Naive thymus-derived CD8-positive, alpha-beta T cell (primary cell): ENCODE results near the gene ABCG1. TPM values are rescaled to one million over a fixed set of nuclear protein-coding genes. Genes with fewer than 3 reads are reported as not detected.
A peak's percentile ranks its signal among the peaks of the same experiment; 100 is the strongest.
"Not testable (repeated sequence)": the region's sequence is repeated elsewhere in the genome, so short reads cannot be mapped to it uniquely, and the experiment has no call there.

ENCODE experiments used
- ATAC-seq, 2 donors: fragments of 150-1000 bp; cut with Tn5 transposase in 1 of 2; sonication (Bioruptor Pico), chemical (Tn5 transposase) in 1 of 2; 1 replicate in 1 of 2; 2 replicates in 1 of 2; pipeline ENCODE4 v1.10.0; 2021; ENCODE audit warnings: mild to moderate bottlenecking in 2 of 2, moderate library complexity in 2 of 2
- POLR2A ChIA-PET: fragments of 350-600 bp; sonication (Branson Sonifier 250); formaldehyde crosslinking; loops from one replicate; lab custom pipeline; 2021; ENCODE audit warnings: antibody characterized with exemption; lab: Charles Lee
- DNase-seq, 10 donors: peaks; one replicate each; pipeline versions ENCODE4 v3.0.0 to v3.0.0-alpha.2; 2020 to 2022
- H3K27ac Mint-ChIP-seq, 10 donors: one replicate each; pipeline ENCODE4 v1.8.0; 2020 to 2022; ENCODE audit warnings: mild to moderate bottlenecking in 10 of 10, mixed read lengths in 10 of 10, moderate library complexity in 4 of 10, inconsistent platforms in 1 of 10
- H3K27me3 Mint-ChIP-seq, 5 donors: one replicate each; pipeline ENCODE4 v1.8.0; 2021 to 2022; ENCODE audit warnings: mixed read lengths in 5 of 5
- H3K36me3 Mint-ChIP-seq, 3 donors: one replicate each; pipeline ENCODE4 v1.8.0; 2020 to 2022; ENCODE audit warnings: mixed read lengths in 3 of 3, mild to moderate bottlenecking in 2 of 3, inconsistent platforms in 1 of 3
- H3K4me1 Mint-ChIP-seq, 4 donors: one replicate each; pipeline ENCODE4 v1.8.0; 2021 to 2022; ENCODE audit warnings: mixed read lengths in 4 of 4
- H3K4me3 Mint-ChIP-seq, 10 donors: one replicate each; pipeline ENCODE4 v1.8.0; 2020 to 2022; ENCODE audit warnings: mild to moderate bottlenecking in 10 of 10, mixed read lengths in 10 of 10, moderate library complexity in 6 of 10, inconsistent platforms in 1 of 10
- H3K9me3 Mint-ChIP-seq, 9 donors: one replicate each; pipeline ENCODE4 v1.8.0; 2020 to 2022; ENCODE audit warnings: mixed read lengths in 9 of 9, mild to moderate bottlenecking in 3 of 9, inconsistent platforms in 1 of 9, moderate library complexity in 1 of 9
- polyA plus RNA-seq, 3 donors: library from polyadenylated mRNA; unstranded; fragments of 300-500 nt; fragmentation: Illumina TruSeq; gene quantifications; one replicate each; pipeline ENCODE4 v1.2.3, GENCODE V29; 2021
- total RNA-seq, 8 experiments: library from RNA in 2 of 8; stranded (reverse) in 2 of 8; gene quantifications; one replicate each; pipeline ENCODE4 v1.2.3 and lab custom pipeline; 2021 to 2026

The ABCG1 gene
- 1 to 10 TPM in 1 of 2 experiments, under 1 TPM in 1; 0.93 to 1.4 TPM for total RNA-seq
- 10 to 100 TPM; 11.2 to 17.5 (median 11.9) TPM for polyA plus RNA-seq
- total RNA-seq (lab: John Stamatoyannopoulos, UW) = 5.3 to 51.7 (median 9.1) reads per million in 6 experiments

DNA sequence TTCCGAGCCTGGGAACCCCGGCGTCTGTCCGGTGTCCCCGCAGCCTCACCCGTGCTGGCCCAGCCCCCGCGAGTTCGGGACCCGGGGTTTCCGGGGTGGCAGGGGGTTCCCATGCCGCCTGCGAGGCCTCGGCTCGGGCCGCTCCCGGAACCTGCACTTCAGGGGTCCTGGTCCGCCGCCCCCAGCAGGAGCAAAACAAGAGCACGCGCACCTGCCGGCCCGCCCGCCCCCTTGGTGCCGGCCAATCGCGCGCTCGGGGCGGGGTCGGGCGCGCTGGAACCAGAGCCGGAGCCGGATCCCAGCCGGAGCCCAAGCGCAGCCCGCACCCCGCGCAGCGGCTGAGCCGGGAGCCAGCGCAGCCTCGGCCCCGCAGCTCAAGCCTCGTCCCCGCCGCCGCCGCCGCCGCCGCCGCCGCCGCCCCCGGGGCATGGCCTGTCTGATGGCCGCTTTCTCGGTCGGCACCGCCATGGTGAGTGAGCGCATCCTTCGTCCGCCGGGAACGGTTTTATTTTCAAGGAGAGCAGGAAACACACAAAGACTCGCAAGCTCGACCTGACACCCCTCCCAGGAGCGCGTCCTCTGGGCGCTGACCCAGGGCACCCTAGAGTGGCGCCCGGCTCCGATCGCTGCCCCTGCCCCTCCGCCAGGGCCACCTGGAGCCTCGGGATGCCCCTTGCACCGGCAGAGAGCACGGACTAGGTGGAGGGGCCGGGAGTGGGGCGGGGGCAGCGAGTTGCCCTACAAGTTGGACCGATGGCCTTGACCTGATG is at the start of gene ABCG1:
TSS of gene ABCG1 (plus strand) at position 305 of the 770 bp plus-strand sequence. CDS start at position 428, 123 bp downstream.
- POLR2A ChIA-PET = interaction anchor here (1.2 to 3.4 kb wide), 9 partner anchors 10 to 31 kb away, joined by 4 to 45 read pairs (median 10); no protein-coding TSS in a partner anchor

DNA sequence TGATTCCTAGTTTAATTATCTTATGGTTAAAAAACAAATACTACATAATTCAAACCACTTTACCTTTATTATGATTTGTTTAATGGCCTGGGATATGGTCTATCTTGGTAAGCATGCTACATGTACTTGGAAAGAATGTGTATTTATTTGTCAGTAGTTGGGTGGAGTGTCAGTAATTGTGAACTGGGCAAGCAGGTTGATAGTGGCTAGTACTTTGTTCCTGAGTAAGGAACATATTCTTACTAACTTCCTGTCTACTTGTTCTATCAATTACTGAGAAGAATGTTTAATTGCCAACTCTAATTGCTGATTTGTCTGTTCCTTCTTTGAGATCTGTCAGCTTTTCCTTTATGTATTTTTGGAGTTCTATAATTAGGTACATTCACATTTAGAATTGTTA is 49.2 kb upstream of the ABCG1 start:
- no peaks in the 10 kb centered on the region for H3K27me3 Mint-ChIP-seq
- H3K36me3 Mint-ChIP-seq = no peaks in the 10 kb centered on the region
- no peak for ATAC-seq
- H3K9me3 Mint-ChIP-seq = no peaks in the 10 kb centered on the region
- H3K4me3 Mint-ChIP-seq = no peak overlapping the region
- H3K4me1 Mint-ChIP-seq = peaks cover 2 to 10% (median 5%) of the 10 kb centered on the region in 4 donors
- POLR2A ChIA-PET = interaction anchor here (1.0 kb wide), 1 partner anchor 66 kb away, joined by 3 read pairs; no protein-coding TSS in a partner anchor
- H3K27ac Mint-ChIP-seq = peak overlapping the region in 2 of 10 donors; percentile 1 to 7
- DNase-seq = no peak

More for the DNA sequence above, at the start of gene ABCG1:
- DNase-seq = peak in 8 of 10 donors; percentile 53 to 68 (median 62)
- Mint-ChIP-seq H3K4me1 (peaks cover 19 to 42% (median 36%) of the 10 kb centered on the region in 4 donors), H3K27me3 (no peaks in the 10 kb centered on the region), H3K36me3 (peaks cover 0 to 8% (median 7%) of the 10 kb centered on the region in 3 donors), H3K27ac (peak within 1 kb of the TSS; percentile 91 to 97 (median 94)), H3K4me3 (peak within 1 kb of the TSS; percentile 85 to 99 (median 95)), H3K9me3 (peaks cover 0 to 6% (median 2%) of the 10 kb centered on the region in 9 donors)
- ATAC-seq = peak; percentile 42 to 65

DNA sequence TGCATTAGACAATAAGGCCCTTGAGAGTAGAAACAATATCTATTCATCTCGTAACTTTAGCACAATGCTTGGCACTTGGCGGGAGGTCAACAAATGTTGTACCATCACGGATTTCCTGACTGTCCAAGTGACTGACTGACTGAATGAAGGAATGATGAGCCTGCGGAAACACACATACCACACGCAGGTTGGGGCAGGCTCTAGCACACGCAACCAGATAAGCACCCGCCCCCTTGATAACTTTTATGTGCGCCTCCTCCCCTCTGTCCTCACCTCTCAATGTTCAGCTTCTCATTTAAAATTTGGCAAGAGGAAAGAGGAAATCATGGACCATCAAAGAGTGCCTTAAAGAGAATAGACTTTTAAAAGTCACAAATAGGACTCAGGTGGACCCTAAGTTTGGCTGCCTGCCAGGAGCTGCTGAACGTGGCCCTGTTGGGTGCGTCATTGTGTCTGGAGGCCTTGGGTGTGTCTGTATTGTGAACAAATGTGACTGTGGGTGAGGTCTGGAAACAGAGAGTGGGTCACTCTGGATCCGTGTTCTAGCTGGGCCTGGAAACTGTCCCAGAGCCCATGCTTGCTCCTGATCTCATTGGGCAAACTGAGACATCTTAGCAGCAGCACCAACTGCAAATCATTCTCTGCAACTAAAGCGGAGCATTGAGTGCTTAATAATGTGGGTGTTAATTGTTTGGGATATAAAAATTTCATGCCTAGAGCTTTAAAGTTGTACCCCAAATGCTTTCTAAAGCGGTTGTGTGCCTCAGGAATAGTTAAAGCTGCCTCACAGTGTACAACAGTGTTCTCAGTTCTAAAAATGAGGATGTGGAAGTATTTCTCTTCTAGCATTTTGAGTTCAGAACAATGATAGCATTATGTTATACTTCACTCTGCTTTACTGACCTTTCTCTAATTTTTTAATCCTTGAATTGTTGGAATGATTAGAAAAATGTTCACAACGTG is 47.6 kb upstream of the ABCG1 start:
- no peak for ATAC-seq
- H3K27me3 Mint-ChIP-seq = no peaks in the 10 kb centered on the region
- H3K27ac Mint-ChIP-seq = no peak overlapping the region
- no peak overlapping the region for H3K4me3 Mint-ChIP-seq
- no peaks in the 10 kb centered on the region for H3K9me3 Mint-ChIP-seq
- POLR2A ChIA-PET = interaction anchor here (0.8 kb wide), 1 partner anchor 13 kb away, joined by 3 read pairs; no protein-coding TSS in a partner anchor
- H3K36me3 Mint-ChIP-seq = no peaks in the 10 kb centered on the region
- no peak for DNase-seq
- H3K4me1 Mint-ChIP-seq = peaks cover 2 to 10% (median 4%) of the 10 kb centered on the region in 4 donors

DNA sequence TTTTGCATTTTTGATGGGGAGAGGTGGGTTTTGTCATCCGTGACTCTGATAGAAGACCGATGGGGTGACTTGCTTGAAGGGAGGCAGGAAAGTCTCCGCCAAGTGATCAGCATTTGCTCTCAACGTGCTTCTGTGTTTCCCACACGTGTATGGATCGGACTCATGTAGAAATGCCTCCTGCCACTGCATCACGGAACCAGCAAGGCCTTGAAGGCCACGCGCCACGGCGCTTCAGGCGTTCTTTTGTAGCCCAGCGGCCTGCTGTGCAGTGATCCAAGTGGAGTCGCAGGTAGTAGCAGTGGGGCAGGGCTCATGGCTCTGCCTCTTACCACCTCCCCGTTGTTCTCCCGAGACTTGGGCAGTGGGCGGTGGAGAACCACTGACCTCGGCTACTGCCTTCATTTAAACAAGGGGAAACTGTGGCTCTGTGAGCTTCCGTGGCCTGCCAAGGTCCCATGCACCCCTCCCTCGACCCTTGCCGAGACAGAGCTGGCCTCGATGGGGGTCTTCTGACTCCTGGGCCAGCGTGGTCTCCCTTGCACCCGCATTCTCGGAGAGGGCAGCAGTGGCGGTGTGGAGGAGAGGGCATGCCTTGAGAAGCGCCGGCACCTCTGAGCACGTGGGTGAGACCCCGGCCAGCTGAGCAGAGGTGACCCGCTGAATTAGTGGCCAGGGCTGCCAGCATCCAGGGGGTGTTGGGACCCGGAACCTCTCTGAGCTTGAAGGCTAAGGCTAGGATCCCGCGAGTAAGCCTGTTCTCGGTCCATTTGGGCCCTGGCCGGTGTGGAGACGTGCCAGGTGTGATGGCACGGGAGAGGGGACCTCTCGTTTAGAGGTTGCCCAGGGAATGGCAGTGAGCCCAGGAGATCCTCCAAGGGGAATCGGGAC is 46.1 kb upstream of the ABCG1 start:
- ATAC-seq = no peak
- H3K4me1 Mint-ChIP-seq = peaks cover 2 to 10% (median 4%) of the 10 kb centered on the region in 4 donors
- H3K9me3 Mint-ChIP-seq = no peaks in the 10 kb centered on the region
- H3K36me3 Mint-ChIP-seq = no peaks in the 10 kb centered on the region
- H3K27me3 Mint-ChIP-seq = no peaks in the 10 kb centered on the region
- POLR2A ChIA-PET = no interaction called here
- DNase-seq = no peak
- peak overlapping the region in 1 of 10 donors; percentile 51 for H3K27ac Mint-ChIP-seq
- H3K4me3 Mint-ChIP-seq = no peak overlapping the region

DNA sequence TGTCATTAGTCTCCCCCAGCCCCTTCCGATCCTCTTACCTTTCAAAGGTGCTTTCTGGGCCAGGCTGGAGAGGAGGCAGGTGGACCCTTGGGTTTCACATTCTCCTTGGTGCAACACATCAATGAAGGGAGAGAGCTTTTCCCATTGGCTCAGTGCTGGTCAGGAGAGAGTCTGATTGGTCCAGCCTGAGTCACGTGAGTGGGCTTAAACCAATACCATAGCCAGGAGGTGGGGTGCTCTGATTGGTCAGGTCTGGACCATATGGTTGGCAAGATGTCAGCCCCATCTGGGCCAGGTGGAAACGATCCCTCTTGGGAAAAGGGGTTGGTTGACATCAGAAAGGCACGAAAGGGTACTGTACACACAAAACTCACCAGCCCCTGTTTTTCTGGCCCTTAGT is 44.8 kb upstream of the ABCG1 start:
- H3K27ac Mint-ChIP-seq = no peak overlapping the region
- H3K4me1 Mint-ChIP-seq = peaks cover 2 to 10% (median 4%) of the 10 kb centered on the region in 4 donors
- POLR2A ChIA-PET = no interaction called here
- no peaks in the 10 kb centered on the region for H3K27me3 Mint-ChIP-seq
- H3K9me3 Mint-ChIP-seq = no peaks in the 10 kb centered on the region
- DNase-seq (no peak), ATAC-seq (no peak)
- H3K36me3 Mint-ChIP-seq = no peaks in the 10 kb centered on the region
- H3K4me3 Mint-ChIP-seq = no peak overlapping the region

DNA sequence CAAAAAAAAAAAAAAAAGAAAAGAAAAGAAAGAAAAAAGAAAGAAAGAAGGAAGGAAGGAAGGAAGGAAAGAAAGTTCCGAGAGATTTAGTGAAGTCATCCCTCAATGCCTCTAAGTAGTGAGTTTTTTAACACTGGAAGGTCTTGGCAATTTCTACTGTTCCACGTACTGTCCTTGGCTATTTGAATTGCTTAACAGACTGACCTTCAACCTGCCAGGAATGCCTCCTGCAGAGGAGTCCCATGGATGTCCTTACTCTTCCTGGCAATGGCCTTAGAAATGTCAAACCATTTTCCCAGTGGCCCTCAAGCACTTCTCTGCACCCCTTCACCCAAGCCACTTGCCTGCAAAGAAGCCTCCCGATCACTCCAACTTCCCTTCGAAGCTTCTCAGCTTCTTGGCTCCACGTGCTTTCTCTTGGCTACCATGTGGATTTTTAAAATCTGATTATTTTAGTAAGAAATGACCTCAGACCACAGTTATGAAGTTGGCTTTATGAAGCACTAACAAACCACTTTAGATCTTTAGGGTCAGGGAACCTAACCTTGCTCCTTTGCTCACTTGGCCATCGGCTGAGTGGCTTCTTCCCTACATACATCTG is 43.7 kb upstream of the ABCG1 start:
- POLR2A ChIA-PET = no interaction called here
- no peaks in the 10 kb centered on the region for H3K9me3 Mint-ChIP-seq

DNA sequence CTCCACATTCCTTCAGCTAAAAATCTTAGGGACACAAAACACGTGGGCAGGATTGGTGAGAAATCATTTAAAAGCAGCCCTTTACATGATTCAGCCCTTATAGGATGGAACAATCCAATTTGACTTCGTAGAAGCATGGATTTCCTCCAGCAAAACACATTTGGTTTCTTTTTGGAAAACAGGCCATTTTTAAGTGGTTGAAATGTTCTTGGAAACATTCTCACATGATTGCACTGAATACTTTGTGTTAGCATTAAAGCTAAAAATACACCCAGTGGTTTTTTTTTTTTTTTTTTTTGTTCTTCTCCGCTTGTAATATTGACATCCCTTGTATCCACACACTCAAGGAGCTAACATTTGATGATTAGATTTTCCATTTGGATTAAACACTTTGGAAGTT is 42.1 kb upstream of the ABCG1 start:
- H3K27ac Mint-ChIP-seq = no peak overlapping the region
- no peaks in the 10 kb centered on the region for H3K9me3 Mint-ChIP-seq
- H3K36me3 Mint-ChIP-seq = no peaks in the 10 kb centered on the region
- peaks cover 0 to 2% (median 0%) of the 10 kb centered on the region in 4 donors for H3K4me1 Mint-ChIP-seq
- no peak for ATAC-seq
- no peak for DNase-seq
- POLR2A ChIA-PET = no interaction called here
- H3K27me3 Mint-ChIP-seq = no peaks in the 10 kb centered on the region
- no peak overlapping the region for H3K4me3 Mint-ChIP-seq

More for the DNA sequence above, 43.7 kb upstream of the ABCG1 start:
- H3K4me3 Mint-ChIP-seq = no peak overlapping the region
- no peaks in the 10 kb centered on the region for H3K36me3 Mint-ChIP-seq
- H3K27me3 Mint-ChIP-seq = no peaks in the 10 kb centered on the region
- DNase-seq (no peak), ATAC-seq (no peak)
- peak overlapping the region in 1 of 10 donors; percentile 34 for H3K27ac Mint-ChIP-seq
- H3K4me1 Mint-ChIP-seq = peaks cover 0 to 2% (median 1%) of the 10 kb centered on the region in 4 donors

DNA sequence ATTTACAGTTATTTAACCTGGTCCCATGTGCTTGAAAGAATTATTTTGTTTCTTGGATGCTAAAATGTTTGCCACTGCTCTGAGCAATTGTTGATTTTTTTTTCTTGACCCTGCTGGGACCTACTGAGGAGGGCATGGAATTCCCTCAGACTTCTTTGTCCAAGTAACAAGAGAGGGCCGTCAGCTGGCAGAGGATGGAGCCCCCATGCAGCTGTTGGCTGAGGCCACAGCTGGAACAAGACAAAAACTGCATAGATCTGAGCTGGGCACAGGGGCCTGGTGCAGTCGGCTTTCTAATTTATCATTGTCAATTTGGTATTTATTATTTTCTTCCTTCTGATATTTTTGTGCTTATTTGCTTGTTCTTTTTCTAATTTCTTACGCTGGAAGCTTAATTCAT is 39.6 kb upstream of the ABCG1 start:
- no peaks in the 10 kb centered on the region for H3K27me3 Mint-ChIP-seq
- H3K27ac Mint-ChIP-seq = no peak overlapping the region
- no peak overlapping the region for H3K4me3 Mint-ChIP-seq
- H3K9me3 Mint-ChIP-seq = no peaks in the 10 kb centered on the region
- H3K4me1 Mint-ChIP-seq = no peaks in the 10 kb centered on the region
- ATAC-seq (no peak), DNase-seq (no peak)
- no peaks in the 10 kb centered on the region for H3K36me3 Mint-ChIP-seq
- POLR2A ChIA-PET = no interaction called here

DNA sequence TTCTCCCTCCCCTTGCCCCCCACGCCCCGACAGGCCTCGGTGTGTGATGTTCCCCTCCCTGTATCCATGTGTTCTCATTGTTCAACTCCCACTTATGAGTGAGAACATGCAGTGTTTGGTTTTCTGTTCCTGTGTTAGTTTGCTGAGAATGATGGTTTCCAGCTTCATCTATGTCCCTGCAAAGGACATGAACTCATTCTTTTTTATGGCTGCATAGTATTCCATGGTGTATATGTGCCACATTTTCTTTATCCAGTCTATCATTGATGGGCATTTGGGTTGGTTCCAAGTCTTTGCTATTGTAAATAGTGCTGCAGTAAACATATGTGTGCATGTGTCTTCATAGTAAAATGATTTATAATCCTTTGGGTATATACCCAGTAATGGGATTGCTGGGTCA is 38.9 kb upstream of the ABCG1 start:
- H3K27me3 Mint-ChIP-seq, H3K4me3 Mint-ChIP-seq, H3K36me3 Mint-ChIP-seq, ATAC-seq, POLR2A ChIA-PET, DNase-seq, H3K9me3 Mint-ChIP-seq, H3K4me1 Mint-ChIP-seq: not testable (repeated sequence)
- peak overlapping the region in 2 of 10 donors; percentile 8 to 22 for H3K27ac Mint-ChIP-seq

DNA sequence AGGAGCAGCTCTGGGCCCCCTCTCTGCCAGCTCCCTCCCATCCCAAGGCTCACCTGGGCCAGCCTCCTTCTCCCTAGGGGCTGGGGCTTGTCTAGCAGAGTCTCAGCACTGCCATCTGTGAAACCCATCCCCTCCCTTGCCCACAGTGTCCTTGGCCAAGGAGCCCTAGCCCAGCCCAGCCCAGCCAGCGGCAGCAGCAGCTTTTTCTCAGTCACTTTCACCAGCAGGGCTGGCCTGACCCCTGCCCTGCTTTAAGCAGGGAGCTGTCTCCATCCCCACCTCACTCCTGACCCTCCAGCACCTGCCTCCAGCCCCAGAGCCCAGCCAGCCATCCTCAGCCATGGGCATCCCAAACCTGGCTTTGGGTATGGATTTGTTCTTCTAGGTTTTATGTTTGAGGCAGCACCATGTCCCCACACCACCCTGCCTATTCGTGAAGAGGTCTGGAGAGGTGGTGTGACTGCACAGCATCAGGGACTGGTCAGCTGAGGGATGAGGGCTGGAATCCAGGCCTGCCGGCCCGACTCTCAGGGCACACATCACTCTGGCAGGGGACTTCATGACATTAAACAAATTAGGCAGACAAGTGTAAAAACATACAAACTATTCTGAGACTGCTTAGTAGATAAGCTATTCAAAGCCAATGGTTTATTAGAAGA is 36.1 kb upstream of the ABCG1 start:
- DNase-seq = no peak
- ATAC-seq = no peak
- Mint-ChIP-seq H3K9me3 (peaks cover 0 to 10% (median 6%) of the 10 kb centered on the region in 9 donors), H3K27ac (no peak overlapping the region), H3K4me3 (no peak overlapping the region), H3K36me3 (peaks cover 0 to 2% (median 0%) of the 10 kb centered on the region in 3 donors), H3K4me1 (peaks cover 0 to 25% (median 11%) of the 10 kb centered on the region in 4 donors), H3K27me3 (no peaks in the 10 kb centered on the region)
- POLR2A ChIA-PET = interaction anchor here (0.9 to 1.4 kb wide), 2 partner anchors 18 to 50 kb away, joined by 3 to 5 read pairs; no protein-coding TSS in a partner anchor
